Thymus (tissue), 11 donors: ENCODE measurements around the gene HERPUD1. TPM values are rescaled to one million over a fixed set of nuclear protein-coding genes. Genes with fewer than 3 reads are reported as not detected.
"Not testable (repeated sequence)": the region's sequence is repeated elsewhere in the genome, so short reads cannot be mapped to it uniquely, and the experiment has no call there.

Experiments
- DNase-seq, 9 donors: peaks; one replicate each; pipeline ENCODE4 v3.0.0-alpha.2; 2013; ENCODE audit warnings: low spot score in 9 of 9, low read depth in 6 of 9, missing footprints in 1 of 9
- H3K27ac ChIP-seq, 2 donors: one replicate each; pipeline ENCODE4 v1.5.1; 2013; ENCODE audit warnings: control low read depth in 1 of 2, low read depth in 1 of 2, low read length in 1 of 2, mild to moderate bottlenecking in 1 of 2, moderate library complexity in 1 of 2
- H3K27me3 ChIP-seq, 2 donors: one replicate each; pipeline ENCODE4 v1.5.1; 2013; ENCODE audit warnings: low read length in 1 of 2; ENCODE audit not compliant: control insufficient read depth in 2 of 2, insufficient read depth in 1 of 2
- H3K36me3 ChIP-seq, 2 donors: one replicate each; pipeline ENCODE4 v1.5.1; 2013; ENCODE audit warnings: low read length in 1 of 2, mild to moderate bottlenecking in 1 of 2, moderate library complexity in 1 of 2; ENCODE audit not compliant: control insufficient read depth in 2 of 2, insufficient read depth in 2 of 2
- H3K4me1 ChIP-seq, 2 donors: one replicate each; pipeline ENCODE4 v1.5.1; 2013; ENCODE audit warnings: low read length in 2 of 2; ENCODE audit not compliant: control insufficient read depth in 2 of 2, insufficient read depth in 2 of 2
- H3K4me3 ChIP-seq, 2 donors: one replicate each; pipeline ENCODE4 v1.5.1; 2013; ENCODE audit warnings: low read length in 2 of 2, control low read depth in 1 of 2, mild to moderate bottlenecking in 1 of 2
- H3K9me3 ChIP-seq, 2 donors: one replicate each; pipeline ENCODE4 v1.5.1; 2013; ENCODE audit warnings: low read length in 1 of 2, mild to moderate bottlenecking in 1 of 2; ENCODE audit not compliant: control insufficient read depth in 2 of 2, insufficient read depth in 1 of 2
- WGBS: extraction: QIAGEN DNeasy Blood & Tissue Kit; methylation state at CpG from one replicate; pipeline ENCODE4 v1.1.7; 2013; 5-methylcytosine and 5-hydroxymethylcytosine counted together
- polyA plus RNA-seq: library from polyadenylated mRNA; stranded (reverse); fragments of 200-250 nt; gene quantifications from one replicate; pipeline ENCODE4 v1.2.3, GENCODE V29; 2013
- total RNA-seq: library from RNA; stranded (reverse); fragments of 120-200 nt; gene quantifications from one replicate; pipeline ENCODE4 v1.2.4, GENCODE V29; 2013
- donor health status: healthy.

Gene HERPUD1
- total and polyA plus RNA-seq, 2 donors = 28.3 to 105 TPM

GRCh38 chr16:56971768-56972043, 39.8 kb downstream of the HERPUD1 start:
- Histone ChIP-seq H3K27me3 (no peaks in the 10 kb centered on the region), H3K36me3 (no peaks in the 10 kb centered on the region), H3K4me1 (peaks cover 0 to 14% of the 10 kb centered on the region in 2 donors), H3K9me3 (no peaks in the 10 kb centered on the region), H3K4me3 (no peak overlapping the region), H3K27ac (no peak overlapping the region)
- no peak for DNase-seq
- WGBS = 93% methylated on average over 3 of the region's 3 CpGs

- Histone ChIP-seq H3K27me3 (no peaks in the 10 kb centered on the region), H3K36me3 (no peaks in the 10 kb centered on the region), H3K27ac (no peak overlapping the region), H3K4me1 (peaks cover 0 to 14% of the 10 kb centered on the region in 2 donors), H3K9me3 (no peaks in the 10 kb centered on the region), H3K4me3 (no peak overlapping the region)
- WGBS = 86% methylated on average over 18 of the region's 18 CpGs
- no peak for DNase-seq
Measured at GRCh38 chr16:56972403-56973293, 40.7 kb downstream of the HERPUD1 start.

GRCh38 chr16:56973294-56973689, 41.4 kb downstream of the HERPUD1 start:
- WGBS = 92% methylated on average over 9 of the region's 9 CpGs
- no peak overlapping the region for H3K4me3 ChIP-seq
- no peaks in the 10 kb centered on the region for H3K9me3 ChIP-seq
- peaks cover 0 to 14% of the 10 kb centered on the region in 2 donors for H3K4me1 ChIP-seq
- no peaks in the 10 kb centered on the region for H3K36me3 ChIP-seq
- DNase-seq = no peak
- H3K27ac ChIP-seq = no peak overlapping the region
- H3K27me3 ChIP-seq = no peaks in the 10 kb centered on the region

- not testable (repeated sequence) for H3K27ac ChIP-seq, H3K27me3 ChIP-seq, DNase-seq, H3K9me3 ChIP-seq, H3K36me3 ChIP-seq, H3K4me3 ChIP-seq
- WGBS = 82% methylated on average over 7 of the region's 7 CpGs
- peaks cover 0 to 14% of the 10 kb centered on the region in 2 donors for H3K4me1 ChIP-seq
Measured at GRCh38 chr16:56973899-56974298, 42.0 kb downstream of the HERPUD1 start.

GRCh38 chr16:56974549-56975300, 42.8 kb downstream of the HERPUD1 start:
- peak in 1 of 9 donors; percentile 25 for DNase-seq
- Histone ChIP-seq H3K4me3 (no peak overlapping the region), H3K27me3 (no peaks in the 10 kb centered on the region), H3K36me3 (no peaks in the 10 kb centered on the region), H3K4me1 (peaks cover 0 to 14% of the 10 kb centered on the region in 2 donors), H3K27ac (peak overlapping the region in 1 of 2 donors; percentile 32), H3K9me3 (no peaks in the 10 kb centered on the region)
- 78% methylated on average over 9 of the region's 9 CpGs for WGBS

GRCh38 chr16:56975714-56976113, 43.8 kb downstream of the HERPUD1 start:
- Histone ChIP-seq H3K4me3 (no peak overlapping the region), H3K4me1 (peaks cover 0 to 14% of the 10 kb centered on the region in 2 donors), H3K27me3 (no peaks in the 10 kb centered on the region), H3K9me3 (no peaks in the 10 kb centered on the region), H3K36me3 (no peaks in the 10 kb centered on the region), H3K27ac (no peak overlapping the region)
- WGBS = 84% methylated on average over 10 of the region's 10 CpGs
- no peak for DNase-seq

GRCh38 chr16:56977216-56977615, 45.3 kb downstream of the HERPUD1 start:
- H3K36me3 ChIP-seq = no peaks in the 10 kb centered on the region
- DNase-seq = no peak
- H3K4me1 ChIP-seq = peaks cover 0 to 14% of the 10 kb centered on the region in 2 donors
- no peaks in the 10 kb centered on the region for H3K9me3 ChIP-seq
- no peak overlapping the region for H3K4me3 ChIP-seq
- no peaks in the 10 kb centered on the region for H3K27me3 ChIP-seq
- WGBS = 80% methylated on average over 6 of the region's 6 CpGs
- H3K27ac ChIP-seq = no peak overlapping the region

- H3K4me3 ChIP-seq = no peak overlapping the region
- peaks cover 0 to 14% of the 10 kb centered on the region in 2 donors for H3K4me1 ChIP-seq
- no peaks in the 10 kb centered on the region for H3K36me3 ChIP-seq
- no peaks in the 10 kb centered on the region for H3K9me3 ChIP-seq
- no peaks in the 10 kb centered on the region for H3K27me3 ChIP-seq
- no peak overlapping the region for H3K27ac ChIP-seq
- DNase-seq = no peak
- 96% methylated on average over 11 of the region's 11 CpGs for WGBS
Measured at GRCh38 chr16:56977823-56978430, 46.0 kb downstream of the HERPUD1 start.

- H3K27me3 ChIP-seq = no peaks in the 10 kb centered on the region
- H3K27ac ChIP-seq = no peak overlapping the region
- H3K9me3 ChIP-seq = no peaks in the 10 kb centered on the region
- H3K36me3 ChIP-seq = peaks cover 0 to 2% of the 10 kb centered on the region in 2 donors
- peaks cover 0 to 10% of the 10 kb centered on the region in 2 donors for H3K4me1 ChIP-seq
- 97% methylated on average over 4 of the region's 4 CpGs for WGBS
- no peak for DNase-seq
- H3K4me3 ChIP-seq = no peak overlapping the region
Measured at GRCh38 chr16:56980201-56980535, 48.2 kb downstream of the HERPUD1 start.
